Calu3 (cell line): ENCODE results near the gene BCKDHB. TPM values are rescaled to one million over a fixed set of nuclear protein-coding genes. Genes with fewer than 3 reads are reported as not detected.

Source experiments
- BruUV-seq: library from RNA; stranded (reverse); fragments of 400-500 nt; replicated peaks from 2 replicates; lab custom pipeline; 2021; lab: Mats Ljungman, UMichigan
- CTCF ChIA-PET: fragments of 300-600 bp; sonication (Branson Sonifier 250); formaldehyde crosslinking; loops from one replicate; lab custom pipeline; 2022; ENCODE audit warnings: antibody characterized with exemption; lab: Charles Lee
- DNase-seq: peaks from one replicate; pipeline ENCODE4 v3.0.0; 2022
- H3K27ac Mint-ChIP-seq: one replicate; pipeline ENCODE4 v1.8.0; 2022; ENCODE audit warnings: mixed read lengths; ENCODE audit not compliant: unreplicated experiment
- H3K27me3 Mint-ChIP-seq: one replicate; pipeline ENCODE4 v1.8.0; 2022; ENCODE audit warnings: mixed read lengths; ENCODE audit not compliant: unreplicated experiment
- H3K36me3 Mint-ChIP-seq: one replicate; pipeline ENCODE4 v1.8.0; 2022; ENCODE audit warnings: mild to moderate bottlenecking, moderate library complexity, mixed read lengths; ENCODE audit not compliant: insufficient read depth, unreplicated experiment
- H3K4me1 Mint-ChIP-seq: one replicate; pipeline ENCODE4 v1.8.0; 2022; ENCODE audit warnings: mild to moderate bottlenecking, low read depth, mixed read lengths; ENCODE audit not compliant: unreplicated experiment
- H3K4me3 Mint-ChIP-seq: one replicate; pipeline ENCODE4 v1.8.0; 2022; ENCODE audit warnings: mild to moderate bottlenecking, low read depth, moderate library complexity, mixed read lengths; ENCODE audit not compliant: unreplicated experiment
- H3K9me3 Mint-ChIP-seq: one replicate; pipeline ENCODE4 v1.8.0; 2022; ENCODE audit warnings: low read depth, mixed read lengths; ENCODE audit not compliant: unreplicated experiment
- CTCF ChIP-seq: fragments of 200-600 bp; IDR thresholded peaks from one replicate; pipeline ENCODE4 v1.8.0; 2022; ENCODE audit warnings: antibody characterized with exemption; ENCODE audit not compliant: unreplicated experiment
- intact Hi-C: fragments of 100-400 bp; cut with micrococcal nuclease; formaldehyde crosslinking; loops from one replicate; pipeline ENCODE4 v1.10.0; 2022; ENCODE audit not compliant: unreplicated experiment
- total RNA-seq: library from RNA; stranded (reverse); gene quantifications from 2 replicates; pipeline ENCODE4 v1.2.3, GENCODE V29; 2022

The BCKDHB gene
- total RNA-seq, 1 experiment from 2014 or later: 24.9 TPM

DNA sequence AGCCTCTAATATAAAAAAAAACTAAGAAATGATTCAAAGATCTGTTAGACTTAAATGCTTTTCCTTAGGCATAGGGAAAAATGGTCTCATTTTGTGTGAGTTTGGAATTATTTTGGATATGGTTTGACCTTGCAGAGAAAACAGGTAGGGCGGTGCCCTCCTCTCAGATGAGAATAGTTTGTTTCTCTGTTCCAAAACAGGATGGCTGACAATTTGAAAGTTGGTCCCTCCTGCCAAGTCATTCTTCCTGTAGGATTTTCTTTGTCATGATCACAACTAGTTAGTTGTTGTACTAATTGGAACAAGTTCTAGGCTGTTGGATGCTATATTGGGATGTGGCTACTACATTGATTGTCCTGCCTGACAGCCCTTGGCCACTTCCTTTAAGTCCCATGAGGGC lies 108.6 kb downstream of the BCKDHB start:
- DNase-seq: no peak
- no peaks in the 10 kb centered on the region for H3K9me3 Mint-ChIP-seq
- H3K4me1 Mint-ChIP-seq: peaks cover 22% of the 10 kb centered on the region
- intact Hi-C loops: loop anchor here (2.0 to 10.0 kb wide), 3 partner anchors 116 to 1540 kb away; partner anchors contain the start of gene TENT5A
- CTCF ChIA-PET: interaction anchor here (0.6 to 0.8 kb wide), 2 partner anchors 87 to 224 kb away, joined by 3 read pairs; no protein-coding TSS in a partner anchor
- TF ChIP-seq CTCF: no peak
- H3K27me3 Mint-ChIP-seq: no peaks in the 10 kb centered on the region
- H3K27ac Mint-ChIP-seq: no peak overlapping the region
- H3K4me3 Mint-ChIP-seq: no peak overlapping the region
- H3K36me3 Mint-ChIP-seq: no peaks in the 10 kb centered on the region
- BruUV-seq: no TSS peak

DNA sequence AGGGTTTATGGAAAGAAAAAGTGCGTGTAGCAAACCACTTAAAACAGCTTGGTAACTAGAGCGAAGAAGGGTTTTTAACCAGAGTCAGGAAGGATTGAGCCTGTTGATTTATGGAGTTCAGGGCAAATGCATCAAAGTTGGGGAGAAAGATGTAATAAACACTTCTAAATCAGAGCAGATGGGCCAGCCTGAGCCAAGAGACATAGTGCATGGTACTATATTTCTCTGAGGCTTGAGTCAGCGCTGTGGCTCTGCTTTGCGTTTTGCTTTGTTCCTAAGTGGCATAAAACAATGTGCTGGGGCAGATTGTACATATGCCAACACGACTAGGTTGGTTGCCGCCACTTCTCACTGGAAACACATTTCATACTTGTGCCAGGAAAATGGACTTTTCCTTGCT lies 111.3 kb downstream of the BCKDHB start:
- Mint-ChIP-seq H3K27me3 (no peaks in the 10 kb centered on the region), H3K9me3 (no peaks in the 10 kb centered on the region), H3K4me3 (no peak overlapping the region), H3K27ac (no peak overlapping the region), H3K36me3 (no peaks in the 10 kb centered on the region), H3K4me1 (peaks cover 10% of the 10 kb centered on the region)
- CTCF ChIA-PET: no interaction called here
- no TSS peak for BruUV-seq
- DNase-seq: no peak
- intact Hi-C loops: loop anchor here (10.0 kb wide), 2 partner anchors 237 to 1537 kb away; partner anchors contain the start of gene TENT5A
- no peak for TF ChIP-seq CTCF

DNA sequence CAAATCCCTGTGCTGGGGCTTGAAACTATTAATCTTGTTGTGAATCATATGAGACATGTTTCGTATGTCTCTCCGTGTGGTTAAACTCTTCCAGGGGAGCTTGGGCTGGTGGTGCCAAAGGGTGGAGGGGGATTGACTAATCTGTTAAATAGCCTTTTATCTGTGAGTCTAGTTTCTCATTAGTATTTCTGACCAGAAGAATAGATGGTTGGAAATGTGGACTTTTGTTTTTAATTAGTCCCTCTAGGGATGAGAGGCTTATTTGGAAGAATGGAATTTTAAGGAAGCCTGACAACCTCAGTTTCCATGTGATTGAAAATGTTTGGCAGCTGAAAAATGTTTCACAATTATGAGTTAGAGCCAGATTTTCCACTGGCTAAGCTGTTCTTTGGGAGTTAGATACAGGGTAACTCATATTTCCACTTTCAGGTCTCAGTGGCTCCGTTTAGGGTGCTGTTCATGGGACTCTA lies 117.3 kb downstream of the BCKDHB start:
- no peak for TF ChIP-seq CTCF
- Mint-ChIP-seq H3K27me3 (no peaks in the 10 kb centered on the region), H3K4me1 (no peaks in the 10 kb centered on the region), H3K4me3 (no peak overlapping the region), H3K27ac (no peak overlapping the region), H3K9me3 (no peaks in the 10 kb centered on the region), H3K36me3 (no peaks in the 10 kb centered on the region)
- intact Hi-C loops: no loop called here
- DNase-seq: no peak
- no TSS peak for BruUV-seq
- CTCF ChIA-PET: no interaction called here

DNA sequence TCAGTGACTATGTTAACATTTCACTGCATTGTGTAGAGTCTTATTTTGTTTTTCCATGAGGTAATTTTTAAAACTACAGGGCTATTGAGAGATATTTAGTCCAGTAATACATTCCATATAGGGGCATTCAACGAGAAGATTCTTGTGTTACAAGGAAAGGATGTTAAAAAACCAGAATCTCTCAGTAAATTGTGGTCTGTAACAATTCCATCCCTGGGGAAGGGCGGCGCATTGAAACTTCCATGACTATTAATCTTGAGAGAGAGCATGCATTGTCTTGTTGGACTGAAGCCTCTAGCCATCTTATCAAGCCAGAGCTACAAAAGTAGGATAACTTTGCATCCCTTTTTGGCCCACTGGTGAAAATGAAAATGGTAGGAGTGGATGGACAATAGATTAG lies 119.7 kb downstream of the BCKDHB start:
- no peak overlapping the region for H3K4me3 Mint-ChIP-seq
- no TSS peak for BruUV-seq
- no peaks in the 10 kb centered on the region for H3K4me1 Mint-ChIP-seq
- H3K27ac Mint-ChIP-seq: no peak overlapping the region
- H3K27me3 Mint-ChIP-seq: no peaks in the 10 kb centered on the region
- DNase-seq: no peak
- no peaks in the 10 kb centered on the region for H3K36me3 Mint-ChIP-seq
- intact Hi-C loops: no loop called here
- no peak for TF ChIP-seq CTCF
- CTCF ChIA-PET: no interaction called here
- H3K9me3 Mint-ChIP-seq: no peaks in the 10 kb centered on the region
